Activated CD4-positive, alpha-beta memory T cell treated with anti-CD3 and anti-CD28 coated beads, Interleukin-2, amount 10 ng/mL, durations not matched to agents 7 days and 5 days (primary cell): Measurements from ENCODE around the gene GLIS2. TPM values are rescaled to one million over a fixed set of nuclear protein-coding genes. Genes with fewer than 3 reads are reported as not detected.

ENCODE experiments used
- CTCF ChIA-PET: fragments of 350-600 bp; sonication (Branson Sonifier 250); formaldehyde crosslinking; loops from one replicate; lab custom pipeline; 2021; ENCODE audit warnings: antibody characterized with exemption, inconsistent platforms; lab: Charles Lee
- POLR2A ChIA-PET: fragments of 350-600 bp; sonication (Branson Sonifier 250); formaldehyde crosslinking; loops from one replicate; lab custom pipeline; 2021; ENCODE audit warnings: antibody characterized with exemption; lab: Charles Lee
- DNase-seq: peaks from one replicate; pipeline ENCODE4 v3.0.0-alpha.2; 2020
- H3K27ac Mint-ChIP-seq: one replicate; pipeline ENCODE4 v1.8.0; 2021; ENCODE audit warnings: mild to moderate bottlenecking, mixed read lengths
- H3K27me3 Mint-ChIP-seq: one replicate; pipeline ENCODE4 v1.8.0; 2021; ENCODE audit warnings: mixed read lengths
- H3K36me3 Mint-ChIP-seq: one replicate; pipeline ENCODE4 v1.8.0; 2021; ENCODE audit warnings: low read depth, mixed read lengths
- H3K4me1 Mint-ChIP-seq: one replicate; pipeline ENCODE4 v1.8.0; 2021; ENCODE audit warnings: mixed read lengths
- H3K4me3 Mint-ChIP-seq: one replicate; pipeline ENCODE4 v1.8.0; 2021; ENCODE audit warnings: mild to moderate bottlenecking, mixed read lengths
- H3K9me3 Mint-ChIP-seq: one replicate; pipeline ENCODE4 v1.8.0; 2021; ENCODE audit warnings: mixed read lengths
- total RNA-seq, 2 experiments: library from RNA; stranded (reverse); gene quantifications; one replicate each; pipeline ENCODE4 v1.2.3, GENCODE V29; 2021

GLIS2 gene
- total RNA-seq, 2 experiments from 2014 or later = 0.40 to 0.45 TPM

DNA sequence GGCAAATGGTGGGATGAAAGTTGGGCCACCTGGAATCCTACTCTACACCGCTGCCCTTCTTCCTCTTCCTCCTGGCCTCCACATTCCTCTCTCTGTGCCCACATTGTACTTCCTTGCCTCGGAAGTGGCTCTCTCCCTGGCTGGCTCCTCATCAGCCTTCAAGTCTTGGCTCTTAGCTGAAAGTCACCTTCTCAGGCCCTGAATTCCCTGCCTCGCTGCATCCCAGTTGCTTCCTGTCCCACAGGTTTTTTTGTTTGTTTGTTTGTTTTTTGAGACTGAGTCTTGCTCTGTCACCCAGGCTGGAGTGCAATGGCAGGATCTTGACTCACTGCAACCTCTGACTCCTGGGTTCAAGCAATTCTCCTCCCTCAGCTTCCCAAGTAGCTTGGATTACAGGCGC is 37.8 kb downstream of the GLIS2 start:
- Mint-ChIP-seq H3K36me3 (peaks cover 27% of the 10 kb centered on the region), H3K4me3 (no peak overlapping the region), H3K9me3 (no peaks in the 10 kb centered on the region), H3K4me1 (peaks cover 24% of the 10 kb centered on the region), H3K27ac (peak overlapping the region; percentile 59), H3K27me3 (no peaks in the 10 kb centered on the region)
- no peak for DNase-seq
- CTCF ChIA-PET = no interaction called here
- POLR2A ChIA-PET = interaction anchor here (1.3 kb wide), 1 partner anchor 11 kb away, joined by 4 read pairs; no protein-coding TSS in a partner anchor

DNA sequence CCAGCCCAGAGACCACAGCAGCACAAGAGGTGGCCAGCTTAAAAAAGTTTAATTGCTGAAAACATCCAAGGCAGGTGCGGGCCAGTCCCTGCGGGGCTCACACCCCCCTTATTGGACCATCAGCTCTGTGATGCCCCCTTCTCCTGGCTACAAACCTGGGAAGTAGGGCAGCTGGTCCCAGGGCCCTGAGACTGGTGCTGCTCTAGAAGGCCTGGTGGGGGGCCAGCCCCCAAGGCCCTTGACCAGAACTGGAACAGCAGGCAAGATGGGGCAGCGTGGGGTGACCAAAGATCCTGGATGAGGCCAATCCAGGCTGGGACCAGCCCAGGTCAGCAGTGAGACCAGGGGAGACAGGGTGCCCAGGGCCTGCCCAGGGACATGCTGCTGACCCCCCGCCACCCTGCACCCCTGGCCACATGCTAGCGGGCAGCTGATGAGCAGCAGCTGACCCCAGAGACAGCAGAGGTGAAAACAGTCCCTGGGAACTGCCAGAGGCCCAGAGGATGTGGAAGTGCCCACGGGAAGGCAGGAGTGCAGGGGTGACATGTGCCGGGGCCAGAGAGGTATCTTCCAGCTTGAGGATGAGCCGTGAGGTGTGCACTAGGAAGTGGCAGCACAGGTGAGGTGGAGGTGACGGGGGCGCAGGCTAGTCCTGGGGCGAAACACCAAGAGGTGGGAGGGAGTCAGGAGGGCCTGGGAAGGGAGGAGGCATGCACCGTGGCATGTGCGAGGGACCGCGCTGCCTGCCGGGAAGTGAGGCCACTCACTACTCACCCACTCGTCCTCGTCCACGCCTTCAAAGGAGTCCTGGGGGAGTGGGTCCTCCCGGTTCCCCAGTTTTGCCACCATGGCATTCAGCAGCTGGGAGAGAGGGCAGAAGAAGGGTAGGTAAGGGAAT is 38.9 kb downstream of the GLIS2 start:
- DNase-seq = no peak
- CTCF ChIA-PET = no interaction called here
- no peak overlapping the region for H3K4me3 Mint-ChIP-seq
- no peaks in the 10 kb centered on the region for H3K9me3 Mint-ChIP-seq
- no peaks in the 10 kb centered on the region for H3K27me3 Mint-ChIP-seq
- peaks cover 31% of the 10 kb centered on the region for H3K36me3 Mint-ChIP-seq
- no peak overlapping the region for H3K27ac Mint-ChIP-seq
- POLR2A ChIA-PET = interaction anchor here (1.3 kb wide), 1 partner anchor 10 kb away, joined by 4 read pairs; no protein-coding TSS in a partner anchor
- H3K4me1 Mint-ChIP-seq = peaks cover 20% of the 10 kb centered on the region

DNA sequence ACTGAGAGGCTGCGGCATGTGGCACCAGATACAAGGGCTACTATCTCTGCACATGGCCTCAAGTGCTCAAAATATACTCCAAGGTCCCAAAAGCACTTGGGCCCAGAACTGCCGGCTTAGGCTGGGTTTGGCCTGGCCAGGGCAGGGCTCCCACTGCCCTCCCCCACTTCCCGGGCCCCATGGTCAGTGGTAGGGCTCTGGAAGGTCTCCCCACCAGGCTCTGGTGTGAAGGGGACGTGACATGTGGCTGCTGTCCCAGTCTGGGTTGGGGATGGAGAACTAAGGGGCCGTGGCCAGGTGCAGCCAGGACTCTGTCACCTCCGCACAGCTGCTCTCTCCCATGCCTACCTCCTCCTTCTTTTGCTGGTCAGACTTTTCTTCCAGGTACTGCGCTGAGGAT is 41.0 kb downstream of the GLIS2 start:
- peaks cover 6% of the 10 kb centered on the region for H3K4me1 Mint-ChIP-seq
- H3K27ac Mint-ChIP-seq = no peak overlapping the region
- ChIA-PET POLR2A (no interaction called here), CTCF (no interaction called here)
- H3K36me3 Mint-ChIP-seq = peaks cover 41% of the 10 kb centered on the region
- DNase-seq = no peak
- H3K9me3 Mint-ChIP-seq = no peaks in the 10 kb centered on the region
- H3K4me3 Mint-ChIP-seq = no peak overlapping the region
- H3K27me3 Mint-ChIP-seq = no peaks in the 10 kb centered on the region

DNA sequence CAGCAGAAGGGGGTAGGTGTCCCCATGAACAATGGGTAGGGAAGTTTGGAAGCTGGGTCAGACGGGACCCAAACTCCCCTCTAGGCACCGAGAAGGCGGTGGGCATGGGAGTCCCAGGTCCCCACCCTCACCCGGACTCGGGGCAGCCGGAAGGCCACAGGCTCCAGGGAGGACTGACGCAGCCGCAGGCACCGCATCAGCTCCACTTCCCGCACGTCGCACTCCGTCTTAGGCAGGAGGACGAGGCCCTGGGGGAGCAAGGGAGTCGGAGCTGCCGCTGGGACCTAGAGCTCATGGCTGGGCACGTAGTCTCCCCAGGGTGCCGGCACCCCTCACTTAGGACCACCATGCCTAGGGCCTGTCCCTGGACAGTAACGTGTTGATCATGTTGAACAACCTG is 42.4 kb downstream of the GLIS2 start:
- Mint-ChIP-seq H3K27me3 (no peaks in the 10 kb centered on the region), H3K4me1 (peaks cover 5% of the 10 kb centered on the region), H3K9me3 (no peaks in the 10 kb centered on the region), H3K4me3 (no peak overlapping the region), H3K27ac (no peak overlapping the region), H3K36me3 (peaks cover 53% of the 10 kb centered on the region)
- DNase-seq = no peak
- ChIA-PET CTCF (interaction anchor here (1.4 to 1.7 kb wide), 2 partner anchors 8 to 45 kb away, joined by 4 to 8 read pairs; partner anchors contain the start of gene PAM16), POLR2A (no interaction called here)

DNA sequence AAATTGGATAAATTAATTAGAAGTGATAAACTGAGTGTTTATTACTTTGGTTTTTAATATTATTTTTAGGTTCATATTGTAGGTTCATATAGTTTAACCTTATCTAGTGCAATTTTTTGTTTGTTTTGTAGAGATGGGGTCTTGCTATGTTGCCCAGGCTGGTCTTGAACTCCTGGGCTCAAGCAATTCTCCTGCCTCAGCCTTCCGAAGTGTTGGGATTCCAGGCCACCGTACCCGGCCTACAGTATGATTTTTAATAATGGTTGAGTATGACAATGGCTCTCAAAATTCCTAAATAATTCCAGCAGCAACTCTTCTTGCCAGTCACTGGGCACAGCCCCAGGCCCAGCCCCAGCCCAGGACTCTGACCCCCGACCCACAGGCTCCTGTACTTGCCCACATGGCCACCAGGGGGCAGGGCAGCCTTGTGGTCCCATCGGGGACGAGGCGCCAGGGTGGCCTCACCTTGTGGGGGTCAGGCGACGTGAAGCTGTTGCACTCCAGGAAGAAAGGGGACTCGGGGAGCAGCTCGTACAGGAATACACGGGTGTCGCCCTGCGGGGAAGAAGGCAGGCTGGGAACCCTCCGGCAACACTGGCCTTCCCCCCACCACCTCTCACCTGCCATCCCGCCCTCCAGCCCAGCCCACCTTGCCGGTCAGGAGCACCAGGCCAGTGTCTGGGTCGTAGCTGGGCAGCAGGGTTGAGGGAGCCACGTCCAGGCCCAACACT is 43.1 kb downstream of the GLIS2 start:
- H3K36me3 Mint-ChIP-seq = peaks cover 52% of the 10 kb centered on the region
- no peak overlapping the region for H3K4me3 Mint-ChIP-seq
- DNase-seq = peak; percentile 68
- H3K9me3 Mint-ChIP-seq = no peaks in the 10 kb centered on the region
- H3K27me3 Mint-ChIP-seq = no peaks in the 10 kb centered on the region
- no peak overlapping the region for H3K27ac Mint-ChIP-seq
- H3K4me1 Mint-ChIP-seq = no peaks in the 10 kb centered on the region
- POLR2A ChIA-PET = interaction anchor here (1.0 kb wide), 1 partner anchor 9 kb away, joined by 3 read pairs; no protein-coding TSS in a partner anchor
- CTCF ChIA-PET = interaction anchor here (1.0 to 1.7 kb wide), 3 partner anchors 8 to 190 kb away, joined by 3 to 8 read pairs (median 4); partner anchors contain the start of gene PAM16

DNA sequence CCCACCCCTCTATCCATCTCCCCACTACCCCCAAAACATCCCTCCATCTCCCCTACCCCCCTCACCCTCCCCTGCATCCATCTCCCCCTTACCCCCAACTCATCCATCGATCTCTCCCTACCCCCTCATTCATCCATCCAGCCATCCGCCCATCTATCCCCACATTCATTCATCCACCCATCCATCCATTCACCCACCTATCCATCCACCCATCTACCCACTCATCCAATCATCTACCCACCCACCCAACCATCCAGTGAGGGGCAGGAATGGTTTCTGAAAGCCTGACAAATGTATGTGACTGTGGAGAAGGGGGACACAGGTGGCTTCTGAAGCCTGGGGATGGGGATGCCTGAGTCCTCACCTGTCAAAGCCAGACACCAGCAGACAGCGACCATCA is 44.0 kb downstream of the GLIS2 start:
- no peak for DNase-seq
- Mint-ChIP-seq H3K27ac (no peak overlapping the region), H3K4me1 (no peaks in the 10 kb centered on the region), H3K27me3 (no peaks in the 10 kb centered on the region), H3K9me3 (no peaks in the 10 kb centered on the region), H3K36me3 (peaks cover 46% of the 10 kb centered on the region), H3K4me3 (no peak overlapping the region)
- ChIA-PET CTCF (interaction anchor here (1.0 to 1.7 kb wide), 3 partner anchors 9 to 189 kb away, joined by 3 to 8 read pairs (median 4); partner anchors contain the start of gene PAM16), POLR2A (interaction anchor here (1.0 kb wide), 1 partner anchor 9 kb away, joined by 3 read pairs; no protein-coding TSS in a partner anchor)

DNA sequence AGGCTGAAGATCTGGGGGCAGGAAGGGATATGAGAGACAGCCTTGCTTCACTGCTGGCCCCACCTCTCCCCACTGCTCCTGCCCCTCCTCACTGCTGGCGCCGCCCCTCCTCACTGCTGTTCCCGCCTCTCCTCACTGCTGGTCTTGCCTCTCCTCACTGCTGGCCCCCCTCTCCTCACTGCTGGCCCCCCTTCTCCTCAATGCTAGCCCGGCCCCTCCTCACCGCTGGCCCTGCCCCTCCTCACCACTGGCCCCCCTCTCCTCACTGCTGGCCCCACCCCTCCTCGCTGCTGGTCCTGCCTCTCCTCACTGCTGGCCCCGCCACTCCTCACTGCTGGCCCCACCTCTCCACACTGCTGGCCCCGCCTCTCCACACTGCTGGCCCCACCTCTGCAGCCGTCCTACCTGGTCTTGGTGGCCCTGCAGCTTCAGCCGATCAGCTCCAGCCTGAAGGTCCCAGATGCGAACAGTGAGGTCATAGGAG is 44.7 kb downstream of the GLIS2 start:
- H3K36me3 Mint-ChIP-seq = peaks cover 45% of the 10 kb centered on the region

DNA sequence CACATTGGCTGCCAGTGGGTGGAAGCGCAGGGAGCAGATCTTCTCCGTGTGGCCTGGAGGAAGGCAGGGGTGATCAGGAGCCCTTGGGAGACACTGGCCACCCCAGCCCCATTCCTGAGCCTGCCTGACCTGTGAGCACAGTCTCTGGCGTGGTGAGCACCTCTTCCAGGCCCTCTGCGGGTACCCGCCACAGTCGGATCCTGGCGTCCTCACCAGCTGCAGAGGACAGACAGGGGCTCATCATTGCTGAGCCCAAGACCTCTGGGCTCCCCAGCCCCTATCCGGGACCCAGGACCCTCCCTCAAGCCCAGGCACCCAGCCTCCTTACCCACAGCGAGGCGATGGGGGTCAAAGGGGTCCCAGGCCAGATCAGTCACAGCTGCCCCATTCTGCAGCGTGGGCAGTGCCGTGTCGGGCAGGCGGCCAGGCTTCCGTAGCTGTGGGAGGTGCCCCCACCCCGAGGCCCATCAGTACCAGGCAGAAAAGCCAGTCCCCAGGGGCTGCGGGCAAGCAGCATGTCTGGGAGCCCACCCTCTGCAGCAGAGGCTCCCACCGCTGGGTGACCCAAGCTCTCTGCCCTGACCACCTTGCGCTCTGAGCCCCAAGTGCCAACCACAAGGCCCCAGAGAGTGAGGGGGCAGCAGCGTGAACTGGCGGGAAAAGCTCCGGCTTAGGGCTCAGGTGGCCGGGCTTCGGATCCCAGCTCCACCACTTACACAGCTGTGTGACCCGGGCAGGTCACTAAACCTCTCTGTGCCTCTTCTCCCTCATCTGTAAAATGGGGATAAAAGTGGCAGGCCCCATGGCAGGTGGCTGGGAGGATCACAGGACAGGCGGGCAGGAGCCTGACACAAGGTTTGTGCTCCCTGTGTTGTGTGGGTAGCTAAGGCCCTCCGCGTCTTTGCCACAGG is 45.4 kb downstream of the GLIS2 start:
- peaks cover 45% of the 10 kb centered on the region for H3K36me3 Mint-ChIP-seq
- POLR2A ChIA-PET = interaction anchor here (0.6 to 1.3 kb wide), 2 partner anchors 11 to 53 kb away, joined by 3 read pairs; no protein-coding TSS in a partner anchor
- no peaks in the 10 kb centered on the region for H3K27me3 Mint-ChIP-seq
- H3K4me3 Mint-ChIP-seq = no peak overlapping the region
- CTCF ChIA-PET = interaction anchor here (1.3 kb wide), 1 partner anchor 107 kb away, joined by 3 read pairs; no protein-coding TSS in a partner anchor
- no peaks in the 10 kb centered on the region for H3K4me1 Mint-ChIP-seq
- H3K9me3 Mint-ChIP-seq = no peaks in the 10 kb centered on the region
- no peak for DNase-seq
- no peak overlapping the region for H3K27ac Mint-ChIP-seq

More for the DNA sequence above, 44.7 kb downstream of the GLIS2 start:
- DNase-seq = no peak
- Mint-ChIP-seq H3K4me1 (no peaks in the 10 kb centered on the region), H3K27ac (no peak overlapping the region), H3K4me3 (no peak overlapping the region), H3K27me3 (no peaks in the 10 kb centered on the region), H3K9me3 (no peaks in the 10 kb centered on the region)
- ChIA-PET POLR2A (no interaction called here), CTCF (interaction anchor here (1.3 kb wide), 1 partner anchor 107 kb away, joined by 3 read pairs; no protein-coding TSS in a partner anchor)

DNA sequence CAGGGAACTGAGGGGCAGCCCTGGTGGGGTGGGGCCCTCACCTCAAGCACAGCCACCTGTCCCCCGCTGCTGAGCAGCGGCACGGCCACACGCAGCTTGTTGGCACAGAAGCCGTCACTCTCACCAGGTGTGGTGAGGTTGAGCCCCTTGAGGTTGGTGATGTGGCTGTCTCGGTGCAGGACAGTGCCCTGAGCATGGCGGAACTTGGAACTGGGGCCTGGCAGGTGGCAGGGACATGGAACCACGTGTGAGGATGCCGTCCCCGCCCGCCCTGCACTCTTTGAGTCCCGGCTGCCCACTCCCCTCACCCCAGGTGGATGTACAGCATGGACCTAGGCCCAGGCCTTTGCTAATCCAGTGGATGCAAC is 46.1 kb downstream of the GLIS2 start:
- Mint-ChIP-seq H3K27ac (no peak overlapping the region), H3K27me3 (no peaks in the 10 kb centered on the region), H3K36me3 (peaks cover 49% of the 10 kb centered on the region), H3K4me3 (no peak overlapping the region), H3K4me1 (no peaks in the 10 kb centered on the region), H3K9me3 (no peaks in the 10 kb centered on the region)
- CTCF ChIA-PET = interaction anchor here (1.3 kb wide), 1 partner anchor 108 kb away, joined by 3 read pairs; no protein-coding TSS in a partner anchor
- DNase-seq = no peak
- POLR2A ChIA-PET = interaction anchor here (0.6 to 1.3 kb wide), 2 partner anchors 12 to 52 kb away, joined by 3 read pairs; no protein-coding TSS in a partner anchor

DNA sequence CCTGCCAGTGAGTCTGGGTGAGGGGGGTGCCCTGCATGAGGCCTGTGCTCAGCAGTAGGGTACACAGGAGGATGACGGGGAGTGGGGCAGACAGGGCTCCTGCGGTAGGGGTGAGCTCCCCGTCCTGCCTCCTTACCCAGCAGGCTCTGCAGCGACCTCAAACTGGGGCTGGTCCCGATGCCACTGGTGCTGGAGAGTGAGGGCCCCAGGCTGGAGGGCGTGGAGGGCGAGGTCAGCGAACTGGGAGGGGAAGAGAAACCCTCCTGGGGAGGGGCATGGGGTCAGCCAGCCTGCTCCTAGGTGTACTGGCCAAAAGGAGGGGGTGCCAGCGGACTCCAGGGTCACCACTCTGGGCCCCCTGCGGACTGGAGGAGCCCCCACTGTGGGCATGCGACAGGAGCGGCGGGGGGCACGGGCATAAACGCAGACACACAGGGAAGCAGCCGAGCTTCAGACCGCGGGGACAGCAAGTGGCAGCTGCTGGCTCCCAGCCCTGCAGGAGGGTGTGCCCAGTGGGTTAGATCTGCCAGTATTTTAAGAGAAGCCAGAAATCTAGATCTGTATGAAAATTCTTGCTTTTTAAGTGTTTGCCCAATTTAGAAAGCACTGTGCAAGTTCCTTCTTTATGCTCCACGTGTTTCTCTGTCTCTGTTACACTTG is 46.7 kb downstream of the GLIS2 start:
- H3K4me3 Mint-ChIP-seq = no peak overlapping the region
- POLR2A ChIA-PET = interaction anchor here (1.3 kb wide), 1 partner anchor 52 kb away, joined by 3 read pairs; no protein-coding TSS in a partner anchor
- no peak overlapping the region for H3K27ac Mint-ChIP-seq
- CTCF ChIA-PET = no interaction called here
- DNase-seq = no peak
- H3K4me1 Mint-ChIP-seq = peaks cover 2% of the 10 kb centered on the region
- H3K36me3 Mint-ChIP-seq = peaks cover 53% of the 10 kb centered on the region
- no peaks in the 10 kb centered on the region for H3K27me3 Mint-ChIP-seq
- no peaks in the 10 kb centered on the region for H3K9me3 Mint-ChIP-seq

DNA sequence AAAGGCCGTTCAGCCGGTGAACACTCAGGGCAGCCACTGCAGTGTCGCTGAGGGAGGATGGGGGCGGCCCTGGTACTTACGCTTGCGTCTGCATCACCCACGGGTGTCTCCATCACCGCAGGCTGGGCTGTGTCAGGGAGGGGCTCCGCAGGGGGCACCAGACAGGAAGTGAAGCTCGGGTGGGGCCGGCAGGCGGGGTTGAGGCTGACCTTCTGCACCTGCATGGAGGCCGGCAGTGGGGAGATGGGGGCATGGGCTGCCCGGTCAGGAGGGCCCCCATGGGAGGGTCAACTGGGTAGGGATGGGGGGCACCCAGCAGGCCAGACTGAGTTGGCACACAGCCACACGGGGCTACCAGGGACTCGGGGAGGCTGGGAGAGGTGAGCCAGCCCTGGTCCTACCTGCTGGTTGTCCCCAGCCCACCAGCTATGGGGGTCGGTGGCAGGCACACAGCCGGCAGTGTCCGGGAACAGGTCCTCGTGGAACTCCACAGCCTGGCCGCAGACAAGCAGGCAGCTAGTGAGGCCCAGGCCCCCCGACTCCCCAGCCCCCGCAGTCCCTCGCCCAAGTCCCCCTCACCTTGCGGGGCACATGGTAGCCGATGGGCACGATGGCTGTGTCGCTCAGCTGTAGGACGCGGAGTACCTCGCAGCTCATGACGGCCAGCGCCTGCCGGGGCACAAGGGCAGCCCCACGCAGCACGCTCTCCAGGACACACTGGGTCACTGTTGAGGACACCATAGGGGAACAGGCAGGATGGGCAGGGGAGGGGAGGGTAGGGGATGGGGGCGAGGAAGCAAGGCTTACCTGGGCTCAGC is 48.5 kb downstream of the GLIS2 start:
- POLR2A ChIA-PET = interaction anchor here (0.9 to 1.5 kb wide), 2 partner anchors 10 to 49 kb away, joined by 3 to 4 read pairs; no protein-coding TSS in a partner anchor
- CTCF ChIA-PET = no interaction called here
- H3K27me3 Mint-ChIP-seq = no peaks in the 10 kb centered on the region
- no peaks in the 10 kb centered on the region for H3K9me3 Mint-ChIP-seq
- no peak for DNase-seq
- H3K36me3 Mint-ChIP-seq = peaks cover 44% of the 10 kb centered on the region
- H3K27ac Mint-ChIP-seq = no peak overlapping the region
- no peak overlapping the region for H3K4me3 Mint-ChIP-seq
- H3K4me1 Mint-ChIP-seq = peaks cover 2% of the 10 kb centered on the region
